Fibroblast of pulmonary artery (primary cell): ENCODE data around the gene TRAPPC1.

Source experiments
- DNase-seq: peaks from one replicate; pipeline ENCODE4 v3.0.0-alpha.2; 2010; ENCODE audit warnings: low read depth
- H3K4me3 ChIP-seq: replicated peaks from 2 replicates; pipeline ENCODE4 v1.5.1; 2011; ENCODE audit warnings: low read depth, mild to moderate bottlenecking, control low read depth, low read length, moderate library complexity
- CTCF ChIP-seq: IDR thresholded peaks from 2 replicates; pipeline ENCODE4 v1.5.1; 2011; ENCODE audit warnings: mild to moderate bottlenecking, control low read depth, low read length, inconsistent platforms; ENCODE audit errors: missing control alignments

The TRAPPC1 gene

GRCh38 chr17:7915611-7916384, 15.9 kb downstream of the TRAPPC1 start, which contains the start of gene RNF227:
TSS of gene RNF227 (minus strand) at chr17:7916289. CDS start at chr17:7916195, 94 bp downstream.
- DNase-seq = peak; percentile 98
- TF ChIP-seq CTCF = no peak
- H3K4me3 ChIP-seq = peak within 1 kb of the TSS; percentile 63

GRCh38 chr17:7915179-7915610, 16.6 kb downstream of the TRAPPC1 start:
- peak overlapping the region; percentile 63 for H3K4me3 ChIP-seq
- TF ChIP-seq CTCF = no peak
- DNase-seq = peak; percentile 70

GRCh38 chr17:7912927-7913524, 18.7 kb downstream of the TRAPPC1 start:
- DNase-seq = peak; percentile 86
- peak; percentile 77 for TF ChIP-seq CTCF
- H3K4me3 ChIP-seq = no peak overlapping the region

GRCh38 chr17:7911116-7911515, 20.6 kb downstream of the TRAPPC1 start:
- DNase-seq = no peak
- H3K4me3 ChIP-seq = no peak overlapping the region
- TF ChIP-seq CTCF = no peak

- no peak overlapping the region for H3K4me3 ChIP-seq
- TF ChIP-seq CTCF = no peak
- no peak for DNase-seq
These were observed 21.0 kb downstream of the TRAPPC1 start for GRCh38 chr17:7910711-7911110.

- TF ChIP-seq CTCF = no peak
- H3K4me3 ChIP-seq = no peak overlapping the region
- DNase-seq = no peak
These were observed 21.5 kb downstream of the TRAPPC1 start for GRCh38 chr17:7910281-7910680.
